H1 (cell line): ENCODE measurements around the gene TAF15. TPM values are rescaled to one million over a fixed set of nuclear protein-coding genes. Genes with fewer than 3 reads are reported as not detected.

Source experiments
- CBX8 ChIP-seq: fragments of 300-800, 300-1000 bp; sonication (generic); IDR thresholded peaks from 2 replicates; pipeline ENCODE4 v1.7.1; 2016; ENCODE audit warnings: low read depth, low read length, borderline replicate concordance
- CHD1 ChIP-seq: IDR thresholded peaks from 2 replicates; pipeline ENCODE4 v1.6.1; 2012; ENCODE audit warnings: low read depth, low read length, improper control_type of control experiment
- CHD7 ChIP-seq: fragments of 300-600 bp; sonication (generic); IDR thresholded peaks from 2 replicates; pipeline ENCODE4 v1.7.1; 2012; ENCODE audit warnings: low read length, moderate library complexity, mild to moderate bottlenecking, inconsistent platforms; ENCODE audit not compliant: insufficient replicate concordance
- CTCF ChIP-seq, 3 experiments: IDR thresholded peaks; 1 replicate in 2 of 3; 2 replicates in 1 of 3; pipeline versions ENCODE4 v1.5.1 to v1.6.1; 2011; ENCODE audit warnings: low read length in 3 of 3, mild to moderate bottlenecking in 3 of 3, inconsistent platforms in 2 of 3, low read depth in 1 of 3, moderate library complexity in 1 of 3; ENCODE audit not compliant: insufficient read depth in 1 of 3; ENCODE audit errors: control extremely low read depth in 1 of 3
- RAD21 ChIP-seq, 2 experiments: IDR thresholded peaks in 1 of 2; conservative IDR thresholded peaks in 1 of 2; 2 replicates each; pipeline ENCODE4 v1.6.1; 2011; ENCODE audit warnings: low read depth in 2 of 2, low read length in 2 of 2, improper control_type of control experiment in 1 of 2, inconsistent platforms in 1 of 2, mild to moderate bottlenecking in 1 of 2, moderate library complexity in 1 of 2
- SAP30 ChIP-seq: fragments of 300-600 bp; sonication (generic); IDR thresholded peaks from 2 replicates; pipeline ENCODE4 v1.7.1; 2012; ENCODE audit warnings: low read length, moderate library complexity, mild to moderate bottlenecking, inconsistent platforms; ENCODE audit not compliant: insufficient read depth, insufficient replicate concordance
- SP1 ChIP-seq: IDR thresholded peaks from 2 replicates; pipeline ENCODE4 v1.6.1; 2011; ENCODE audit warnings: low read depth, low read length
- polyA plus RNA-seq, 7 experiments: library from polyadenylated mRNA; depleted of rRNA in 3 of 7; stranded (reverse) in 5 of 7; unstranded in 2 of 7; fragments of >200 nt in 5 of 7; fragments of 200-250 nt in 2 of 7; gene quantifications; 1 replicate in 5 of 7; 2 replicates in 1 of 7; 4 replicates in 1 of 7; pipeline versions ENCODE4 v1.2.1 to v1.2.3, GENCODE V29; 2011 to 2013; ENCODE audit warnings: missing spikeins in 2 of 7, mixed read lengths in 2 of 7
- total RNA-seq: library from RNA; stranded (reverse); fragmentation: NEBNext Ultra II Directional; extraction: Animal tissue kit (Norgen Biotek cat#: 25700); gene quantifications from 2 replicates; pipeline ENCODE4 v1.2.1, GENCODE V29; 2021

The TAF15 gene
- total and polyA plus RNA-seq, 2 of the 8 experiments (the other 6 are each of a cell fraction or from before 2014, with no cell fraction given) = 80.1 to 338 TPM

GRCh38 chr17:35864853-35865252, 55.6 kb downstream of the TAF15 start (continued):
- TF ChIP-seq CTCF (IDR thresholded peaks at IDR 0.05; ENCODE audit: control extremely low read depth in 1 of 3, insufficient read depth in 1 of 3, low read depth in 1 of 3, low read length in 3 of 3) (no peak), CHD1 (no peak), SAP30 (no peak), CBX8 (no peak), SP1 (no peak), CHD7 (no peak), RAD21 (IDR thresholded peaks at IDR 0.05 in 1 of 2, conservative IDR thresholded peaks at IDR 0.05 in 1 of 2; ENCODE audit: low read depth in 2 of 2, low read length in 2 of 2) (no peak)
